Neuron (in vitro differentiated cells): ENCODE measurements around the gene LINC01488.

Experiments
- H2AFZ ChIP-seq: one replicate; pipeline ENCODE4 v1.6.1; 2013; ENCODE audit warnings: low read depth, mild to moderate bottlenecking, inconsistent platforms, low read length, moderate library complexity
- H3K27me3 ChIP-seq: one replicate; pipeline ENCODE4 v1.6.1; 2013; ENCODE audit warnings: low read length; ENCODE audit not compliant: insufficient read depth
- H3K36me3 ChIP-seq: one replicate; pipeline ENCODE4 v1.6.1; 2013; ENCODE audit warnings: low read length; ENCODE audit not compliant: insufficient read depth
- H3K4me1 ChIP-seq: one replicate; pipeline ENCODE4 v1.6.1; 2013; ENCODE audit warnings: low read length; ENCODE audit not compliant: insufficient read depth
- H3K4me3 ChIP-seq: 2 replicates; pipeline ENCODE4 v1.5.1; 2013; ENCODE audit warnings: mild to moderate bottlenecking, low read length, moderate library complexity
- H3K9me3 ChIP-seq: one replicate; pipeline ENCODE4 v1.6.1; 2013; ENCODE audit warnings: low read length

LINC01488 gene

DNA sequence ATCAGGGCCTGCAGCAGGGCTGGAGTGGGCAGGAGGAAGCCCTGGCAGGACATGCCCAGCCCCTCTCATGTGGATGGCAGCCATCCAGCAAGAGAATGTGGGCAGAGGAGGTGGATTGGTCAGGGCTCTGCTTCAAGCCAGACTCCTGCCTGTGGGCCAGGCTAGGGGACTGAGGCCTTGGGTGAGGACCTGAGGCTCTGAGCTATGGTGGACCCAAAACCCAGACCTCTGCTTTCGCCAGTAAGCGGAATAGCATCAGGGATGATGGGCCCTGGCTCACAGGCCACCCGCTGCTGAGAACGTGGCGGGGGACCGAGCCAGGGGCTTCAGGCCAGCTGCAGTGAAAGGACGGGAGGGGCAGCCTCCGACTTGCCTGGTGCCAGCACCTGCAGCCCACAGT is 57.4 kb downstream of the LINC01488 start:
- Histone ChIP-seq H3K36me3 (no peaks in the 10 kb centered on the region), H3K9me3 (no peaks in the 10 kb centered on the region), H3K4me3 (no peak overlapping the region), H3K27me3 (no peaks in the 10 kb centered on the region), H3K4me1 (no peaks in the 10 kb centered on the region), H2AFZ (no peak overlapping the region)

DNA sequence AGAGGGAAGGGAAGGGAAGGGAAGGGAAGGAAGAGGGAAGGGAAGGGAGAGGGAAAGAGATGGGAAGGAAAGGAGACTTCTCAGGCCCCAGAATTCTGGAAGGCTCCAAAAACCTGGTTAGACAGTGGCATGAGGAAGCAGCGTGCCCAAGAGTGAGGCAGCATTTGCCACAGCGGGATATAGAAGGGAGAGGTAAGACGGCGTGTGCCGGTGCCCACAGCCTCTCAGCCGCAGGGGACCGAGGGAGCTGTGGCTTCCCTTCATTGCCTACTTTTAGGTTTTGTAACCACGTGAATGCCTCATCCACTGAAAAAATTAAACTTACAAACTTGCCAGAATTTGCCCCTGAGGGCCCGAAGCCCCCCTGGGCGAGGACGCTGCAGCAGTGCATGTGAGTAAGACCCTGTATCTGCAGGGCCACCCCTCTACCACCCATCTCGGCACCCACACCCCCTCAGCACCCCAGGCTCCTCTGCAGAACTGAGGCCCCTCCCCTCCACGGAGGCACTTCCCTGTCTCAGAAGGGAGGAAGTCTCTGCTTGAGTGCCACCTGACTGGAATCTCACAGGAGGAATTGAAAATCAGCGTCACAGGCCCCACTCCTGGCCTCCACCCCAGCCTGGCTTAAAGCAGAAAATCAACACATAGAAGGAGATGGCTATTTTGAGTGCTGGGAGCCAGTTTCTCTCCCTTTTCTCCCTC is 58.1 kb downstream of the LINC01488 start:
- H3K4me3 ChIP-seq, result no peak overlapping the region

DNA sequence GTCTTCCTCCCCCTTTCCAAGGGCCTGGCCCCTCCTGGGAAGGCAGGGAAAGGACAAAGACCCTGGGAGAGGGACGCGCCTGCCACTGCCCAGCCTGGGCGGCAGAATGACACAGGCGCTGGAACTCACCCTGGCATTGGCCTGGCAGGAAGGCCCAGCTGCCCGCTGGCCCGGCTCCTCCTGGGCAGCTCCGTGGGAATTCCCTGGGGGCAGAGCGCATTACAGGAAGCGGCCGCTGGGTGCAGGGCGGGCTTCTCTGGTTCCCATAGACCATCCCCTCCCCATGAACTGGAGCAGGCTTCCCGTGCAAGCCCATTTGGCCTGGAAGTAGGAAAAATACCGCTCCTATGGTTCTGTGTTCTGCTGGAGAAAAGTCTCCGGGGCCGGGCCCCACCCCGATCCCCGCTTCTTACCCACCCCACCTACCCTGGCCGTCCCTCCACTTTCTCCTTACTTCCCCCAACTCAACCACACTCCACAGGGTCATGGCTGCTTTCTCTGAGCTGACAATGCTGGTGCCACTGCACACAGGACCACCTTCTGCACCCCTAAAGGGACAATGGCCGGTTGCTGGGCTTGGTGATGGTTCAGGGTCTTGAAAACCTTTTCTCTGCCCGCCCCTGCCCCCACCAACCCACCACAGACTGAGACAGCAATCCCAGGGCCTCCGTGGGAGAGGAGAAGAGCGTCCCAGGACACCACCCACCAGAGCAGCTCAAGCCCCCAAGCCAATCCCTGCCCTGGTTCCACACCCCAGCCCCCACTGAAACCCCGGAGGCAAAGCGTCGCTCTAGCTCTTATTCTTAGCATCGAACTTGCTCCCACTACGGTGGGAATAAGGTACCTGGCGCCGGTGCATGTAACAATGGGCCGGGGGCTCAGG is 58.9 kb downstream of the LINC01488 start:
- Histone ChIP-seq H3K36me3 (no peaks in the 10 kb centered on the region), H3K27me3 (no peaks in the 10 kb centered on the region), H2AFZ (no peak overlapping the region), H3K9me3 (no peaks in the 10 kb centered on the region), H3K4me1 (no peaks in the 10 kb centered on the region), H3K4me3 (no peak overlapping the region)

More for the DNA sequence above, 58.1 kb downstream of the LINC01488 start:
- Histone ChIP-seq H2AFZ (no peak overlapping the region), H3K27me3 (no peaks in the 10 kb centered on the region), H3K4me1 (no peaks in the 10 kb centered on the region), H3K9me3 (no peaks in the 10 kb centered on the region), H3K36me3 (no peaks in the 10 kb centered on the region)

DNA sequence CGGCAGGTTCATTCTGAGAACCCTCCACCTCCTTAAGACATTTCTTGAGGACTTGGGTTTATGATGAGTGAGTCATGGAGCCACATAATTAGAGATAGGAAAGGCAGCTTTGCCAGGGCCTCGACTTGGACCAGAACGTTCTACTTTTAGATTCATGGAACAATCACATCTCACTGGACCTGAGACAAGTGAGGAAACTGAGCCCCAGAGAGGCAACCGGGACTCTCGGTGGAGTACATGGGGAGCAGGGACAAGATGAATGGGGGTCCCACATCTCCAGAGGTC is 59.5 kb downstream of the LINC01488 start:
- H3K4me3 ChIP-seq, result no peak overlapping the region
- H3K27me3 ChIP-seq, result no peaks in the 10 kb centered on the region
- H2AFZ ChIP-seq, result no peak overlapping the region
- no peaks in the 10 kb centered on the region for H3K9me3 ChIP-seq
- no peaks in the 10 kb centered on the region for H3K36me3 ChIP-seq
- H3K4me1 ChIP-seq, result no peaks in the 10 kb centered on the region

DNA sequence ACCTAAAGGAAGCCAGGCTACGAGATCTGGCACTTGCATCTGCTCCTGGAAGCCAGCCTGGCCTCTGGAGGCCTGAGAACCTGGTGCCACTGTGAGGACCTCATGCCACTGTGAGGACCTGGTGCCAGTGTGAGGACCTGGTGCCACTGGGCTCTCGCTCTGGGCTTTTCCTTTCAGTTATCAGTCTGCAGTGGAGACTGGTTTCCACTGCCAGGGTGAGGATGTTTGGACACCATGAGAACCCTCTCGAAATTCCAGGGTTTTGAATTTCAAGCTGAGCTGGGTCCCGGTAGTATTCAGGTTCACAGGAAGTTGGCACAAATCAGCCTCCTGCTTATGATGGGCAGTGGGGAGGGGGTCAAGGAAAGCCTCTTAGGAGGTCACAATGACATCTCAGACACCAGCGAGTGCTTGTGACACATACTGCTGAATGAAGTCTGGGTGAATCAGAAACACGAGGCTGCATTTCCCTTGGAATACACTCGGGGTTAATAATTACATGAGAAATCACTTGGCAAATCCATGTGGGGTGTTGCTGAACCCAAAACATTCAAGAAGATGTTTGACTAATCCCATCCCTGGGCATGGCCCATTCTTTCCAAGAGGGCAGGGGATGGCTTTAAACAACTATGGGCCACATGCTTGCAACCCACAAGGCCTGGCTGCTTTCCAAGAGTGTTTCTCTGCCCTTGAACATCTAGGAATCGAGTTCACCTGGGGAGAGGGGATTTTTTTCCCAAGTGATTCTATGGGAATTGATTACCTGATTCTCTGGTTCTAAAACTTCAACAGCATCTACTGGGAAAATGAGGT is 60.2 kb downstream of the LINC01488 start:
- Histone ChIP-seq H3K36me3 (no peaks in the 10 kb centered on the region), H3K27me3 (no peaks in the 10 kb centered on the region), H3K4me1 (no peaks in the 10 kb centered on the region), H3K4me3 (no peak overlapping the region), H3K9me3 (no peaks in the 10 kb centered on the region), H2AFZ (no peak overlapping the region)

DNA sequence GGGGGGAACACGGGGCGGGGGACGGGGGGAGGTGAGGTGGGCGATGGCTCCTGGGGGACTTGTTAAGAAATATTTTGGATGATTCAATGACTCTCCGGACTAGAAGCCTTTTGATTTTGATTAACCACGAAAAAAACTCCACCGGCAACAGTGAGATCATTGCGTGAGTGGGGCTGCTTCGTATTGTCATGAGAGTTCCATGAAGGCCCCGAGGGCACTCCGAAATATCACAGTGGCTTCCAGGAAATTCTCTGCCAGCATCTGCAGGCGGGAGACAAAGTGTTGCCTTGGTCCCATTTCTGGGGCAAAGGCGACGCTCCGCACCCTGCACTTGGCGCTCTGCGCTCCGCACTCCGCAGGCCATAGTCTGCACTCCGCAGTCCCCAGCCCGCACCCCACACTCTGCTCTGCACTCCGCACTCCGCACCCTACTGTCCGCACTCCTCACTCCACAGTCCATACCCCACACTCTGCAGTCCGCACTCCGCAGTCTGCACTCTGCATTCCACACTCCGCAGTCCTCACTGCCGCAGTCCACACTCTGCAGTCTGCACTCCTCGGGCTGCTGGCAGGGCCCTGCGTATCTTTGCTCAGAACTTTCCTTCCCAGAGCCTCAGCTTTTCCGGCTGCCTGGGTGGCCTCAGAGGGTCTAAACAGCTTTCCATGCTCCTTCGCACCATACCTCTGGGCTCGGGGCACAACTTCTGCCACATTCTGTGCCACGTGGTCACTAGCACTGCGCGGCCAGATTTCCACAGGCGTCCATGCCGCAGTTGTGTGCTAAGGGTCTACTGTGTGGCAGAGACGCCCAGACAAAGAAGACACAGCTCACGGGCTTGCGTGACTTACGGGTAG is 61.1 kb downstream of the LINC01488 start:
- Histone ChIP-seq H3K36me3 (no peaks in the 10 kb centered on the region), H2AFZ (no peak overlapping the region), H3K4me3 (no peak overlapping the region), H3K27me3 (no peaks in the 10 kb centered on the region), H3K9me3 (no peaks in the 10 kb centered on the region), H3K4me1 (no peaks in the 10 kb centered on the region)
